Lung microvascular endothelial cell (primary cell): ENCODE results near the gene MAP4K1. TPM values are rescaled to one million over a fixed set of nuclear protein-coding genes. Genes with fewer than 3 reads are reported as not detected.
"Not testable (repeated sequence)": the region's sequence is repeated elsewhere in the genome, so short reads cannot be mapped to it uniquely, and the experiment has no call there.

Experiments used
- DNase-seq, 2 donors: peaks; one replicate each; pipeline versions ENCODE4 v3.0.0 to v3.0.0-alpha.2; 2010; ENCODE audit warnings: low read depth in 2 of 2
- total RNA-seq: library from RNA; depleted of rRNA; stranded (reverse); fragments of >200 nt; gene quantifications from 2 replicates; pipeline ENCODE4 v1.2.1, GENCODE V29; 2014

Gene MAP4K1
- total RNA-seq, 1 donor from 2014 or later = not detected

DNA sequence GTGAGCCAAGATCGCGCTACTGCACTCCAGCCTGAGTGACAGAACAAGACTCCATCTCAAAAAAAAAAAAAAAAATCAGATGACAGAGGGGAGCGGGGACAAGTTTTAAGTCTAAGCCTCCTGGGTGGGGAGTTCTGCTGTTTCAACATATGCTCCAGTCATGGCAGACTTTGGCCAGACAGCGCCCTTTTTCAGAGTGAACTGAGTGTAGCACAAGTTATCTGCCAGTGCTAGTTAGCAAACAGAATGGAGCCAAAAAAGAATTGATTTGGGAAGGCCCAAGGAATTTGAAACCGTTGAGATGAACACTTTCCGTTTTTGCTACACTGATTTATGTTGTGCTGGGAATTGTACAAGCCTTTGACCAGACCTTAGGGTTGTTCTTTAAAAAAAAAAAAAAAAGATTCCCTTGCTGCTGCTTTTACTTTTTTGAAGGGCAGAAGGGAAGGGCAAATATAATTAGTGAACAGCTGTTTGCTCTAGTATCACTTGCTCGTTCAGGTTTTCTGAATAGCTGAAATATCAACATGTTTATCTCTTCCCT, 35.3 kb upstream of the MAP4K1 start:
- no peak for DNase-seq

GRCh38 chr19:38650911-38651584, 33.3 kb upstream of the MAP4K1 start:
- peak in 1 of 2 donors; percentile 61 for DNase-seq

DNA sequence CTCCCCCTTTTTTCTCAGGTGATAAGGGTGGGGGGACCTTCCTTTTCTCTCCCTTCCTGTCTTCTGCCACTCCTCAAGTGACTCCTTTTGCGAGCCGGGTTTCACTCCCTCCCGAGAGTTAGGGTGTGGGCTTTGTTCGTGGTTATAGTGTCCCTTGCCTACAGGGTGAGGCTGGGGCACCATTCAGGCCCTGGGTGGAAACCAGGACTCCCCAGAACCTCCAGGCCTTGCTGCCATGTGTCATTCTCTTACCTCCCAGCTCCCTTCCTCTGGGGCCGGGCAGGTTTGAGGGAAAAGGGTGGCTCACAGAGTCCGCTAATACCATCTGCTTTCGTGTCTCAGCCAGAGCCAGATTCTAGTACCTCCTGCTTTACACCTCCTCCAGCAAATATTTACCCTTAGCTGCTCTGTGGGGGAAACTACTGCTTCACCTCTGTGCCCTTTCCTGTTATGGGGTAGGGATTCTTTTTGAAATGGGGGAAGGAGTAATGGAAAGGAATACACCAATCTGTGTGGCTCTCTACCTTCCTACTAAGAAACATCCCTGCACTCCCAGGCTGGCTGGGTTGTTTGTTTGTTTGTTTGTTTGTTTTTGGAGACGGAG, 32.5 kb upstream of the MAP4K1 start:
- peak in 1 of 2 donors; percentile 27 for DNase-seq

GRCh38 chr19:38649305-38650171, 31.8 kb upstream of the MAP4K1 start:
- DNase-seq = peak in 1 of 2 donors; percentile 20

- DNase-seq = peak in 1 of 2 donors; percentile 31
Measured at GRCh38 chr19:38648769-38649304, 31.1 kb upstream of the MAP4K1 start.

GRCh38 chr19:38647966-38648768, 30.4 kb upstream of the MAP4K1 start:
- peak in 1 of 2 donors; percentile 26 for DNase-seq

- peak; percentile 97 to 98 for DNase-seq
Measured at GRCh38 chr19:38647368-38647965, 29.7 kb upstream of the MAP4K1 start, which contains the start of gene ACTN4. Gene ACTN4 (plus strand): TSS chr19:38647649. CDS start chr19:38647746, 97 bp downstream.

- DNase-seq = no peak
Measured at GRCh38 chr19:38644719-38645118, 27.0 kb upstream of the MAP4K1 start.

DNA sequence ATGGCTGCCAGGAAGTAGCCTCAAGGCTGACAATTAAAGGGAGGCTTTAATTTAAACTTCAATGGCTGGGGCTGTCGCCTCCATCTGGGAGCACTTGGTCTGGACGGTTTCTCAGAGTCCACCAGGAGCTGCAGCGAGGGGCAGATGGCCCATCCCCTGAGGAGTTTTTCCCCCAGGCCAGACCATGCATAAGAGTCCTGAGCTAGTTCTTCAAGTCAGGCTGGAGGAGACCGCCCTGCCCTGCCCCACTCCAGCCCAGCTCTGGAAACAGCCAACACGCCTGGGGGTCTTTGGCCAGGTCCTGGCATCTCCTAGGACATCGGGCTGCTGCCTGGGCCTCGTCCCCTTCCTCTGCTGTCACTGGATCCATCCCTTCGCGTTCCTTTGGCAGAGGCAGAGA, 24.4 kb upstream of the MAP4K1 start:
- DNase-seq = no peak

DNA sequence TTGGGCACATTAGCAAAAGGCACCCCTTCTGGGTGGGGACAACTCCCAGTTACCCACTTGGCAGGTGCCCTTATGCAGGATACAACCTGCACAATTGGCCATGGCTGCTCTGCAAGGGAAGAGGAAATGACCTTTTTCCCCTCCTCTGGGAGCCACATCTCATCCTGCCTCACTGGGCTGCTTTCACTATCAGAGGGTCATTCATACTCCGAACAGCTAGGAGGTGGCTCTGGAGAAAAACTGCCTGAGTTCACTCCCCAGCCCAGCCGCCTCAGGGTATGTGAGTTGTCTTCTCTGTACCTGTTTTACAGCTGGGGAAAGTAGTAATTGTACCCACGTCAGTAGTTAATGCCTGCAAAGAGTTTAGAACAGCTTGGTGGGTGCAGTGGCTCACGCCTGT, 22.6 kb upstream of the MAP4K1 start:
- DNase-seq = peak; percentile 54 to 83

- DNase-seq = no peak
Measured at GRCh38 chr19:38639679-38640078, 21.9 kb upstream of the MAP4K1 start.

DNA sequence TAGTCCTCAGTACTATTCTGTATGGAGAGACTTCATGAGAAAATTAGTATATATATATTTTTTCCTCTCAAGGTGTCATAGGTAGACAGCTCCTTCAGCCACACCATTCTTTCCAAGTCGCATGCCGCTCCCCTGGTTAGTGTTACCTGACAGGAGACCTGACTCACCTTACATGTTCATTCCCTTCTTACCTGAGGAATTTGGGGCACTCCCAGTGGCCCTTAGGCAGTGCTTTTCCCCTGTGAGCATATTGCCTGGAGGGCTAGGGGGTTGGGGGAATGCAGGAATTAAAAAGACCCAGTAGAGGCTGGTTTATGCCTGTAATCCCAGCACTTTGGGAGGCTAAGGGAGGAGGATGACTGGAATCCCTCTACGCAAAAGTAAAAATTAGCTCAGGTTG, 20.7 kb upstream of the MAP4K1 start:
- no peak for DNase-seq

- DNase-seq = no peak
Measured at GRCh38 chr19:38635483-38636399, 18.0 kb upstream of the MAP4K1 start.

DNA sequence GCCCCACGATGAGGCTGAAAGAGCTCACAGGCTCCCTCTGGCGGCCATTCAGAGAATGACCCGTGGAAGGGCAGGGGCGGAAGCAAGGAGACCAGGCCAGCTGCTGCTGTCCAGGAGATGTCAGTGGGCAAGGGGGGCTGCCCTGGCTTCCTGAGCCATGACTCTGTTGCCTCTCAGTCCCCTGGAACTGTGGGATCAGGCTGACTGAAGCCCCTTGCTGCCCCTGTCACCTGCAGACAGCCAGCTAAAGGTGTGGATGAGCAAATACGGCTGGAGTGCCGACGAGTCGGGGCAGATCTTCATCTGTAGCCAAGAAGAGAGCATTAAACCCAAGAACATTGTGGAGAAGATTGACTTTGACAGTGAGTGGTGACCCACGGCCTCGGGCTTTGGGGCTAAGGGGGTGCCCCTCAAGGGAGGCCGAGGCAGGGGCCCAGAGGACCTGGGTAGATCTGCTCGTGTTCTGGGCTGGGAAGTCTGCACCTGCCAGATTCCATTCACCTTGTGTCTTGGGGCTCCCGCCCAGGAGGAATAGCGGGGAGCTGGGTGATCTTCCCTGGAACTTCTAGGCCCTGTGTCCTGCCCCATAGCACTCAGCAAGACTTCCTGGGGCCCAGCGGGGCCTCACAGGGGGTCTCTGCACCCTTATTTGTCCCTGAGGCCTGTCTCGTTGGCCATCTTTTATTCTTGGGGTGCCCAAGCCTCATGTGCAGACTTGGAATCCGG, 17.2 kb upstream of the MAP4K1 start:
- peak; percentile 58 to 73 for DNase-seq

DNA sequence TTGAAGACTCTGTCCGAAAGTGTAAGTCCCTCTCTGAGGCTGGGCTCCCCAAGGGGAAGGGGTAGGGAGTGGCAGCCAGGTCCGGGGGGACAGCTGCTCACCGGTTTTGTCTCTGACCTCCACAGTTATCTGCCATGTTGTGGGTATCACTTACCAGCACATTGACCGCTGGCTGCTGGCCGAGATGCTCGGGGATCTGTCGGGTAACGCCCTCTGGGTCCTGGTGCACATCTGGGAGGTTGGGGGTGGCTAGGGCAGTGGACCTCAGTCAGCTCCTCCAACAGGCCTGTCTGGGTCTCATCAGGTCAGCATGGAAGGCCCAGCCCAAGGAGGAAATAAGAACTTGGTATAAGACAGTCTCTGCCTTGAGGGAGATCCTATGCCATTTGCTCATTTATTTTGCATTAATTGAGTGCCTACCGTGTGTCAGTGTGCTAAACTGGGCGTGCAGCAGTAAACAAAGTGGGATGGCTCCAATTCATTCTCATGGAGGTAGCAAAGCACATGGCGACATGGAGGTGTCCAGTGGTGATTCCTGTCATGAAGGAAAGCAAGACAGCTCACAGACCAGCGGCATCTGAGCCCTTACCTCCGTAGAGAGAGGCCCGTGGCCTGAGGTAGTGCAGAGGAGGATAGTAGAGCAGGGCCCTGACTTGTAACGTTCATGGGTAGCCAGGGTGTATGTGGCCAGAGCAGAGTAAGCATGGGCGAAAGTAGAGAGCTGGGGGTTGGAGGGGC, 14.9 kb upstream of the MAP4K1 start:
- DNase-seq = no peak

GRCh38 chr19:38631811-38632475, 14.2 kb upstream of the MAP4K1 start:
- not testable (repeated sequence) for DNase-seq

- not testable (repeated sequence) for DNase-seq
Measured at GRCh38 chr19:38631301-38631700, 13.5 kb upstream of the MAP4K1 start.
